Measurements from ENCODE around the gene CEND1. TPM values are rescaled to one million over a fixed set of nuclear protein-coding genes. Genes with fewer than 3 reads are reported as not detected.

CEND1 gene
- total RNA-seq, 1 donor from 2014 or later: 3.8 TPM

- H3K4me3 Mint-ChIP-seq: peak overlapping the region; percentile 94
- no peak for DNase-seq
- peaks cover 37% of the 10 kb centered on the region for H3K36me3 Mint-ChIP-seq (ENCODE audit: low read depth)
- intact Hi-C loops (cut with micrococcal nuclease): loop anchor here (2.0 kb wide), 1 partner anchor 15 kb away; the partner anchor contains the start of gene CRACR2B
- no peaks in the 10 kb centered on the region for H3K9me3 Mint-ChIP-seq
- H3K4me1 Mint-ChIP-seq: peaks cover 26% of the 10 kb centered on the region
- peak overlapping the region; percentile 87 for H3K27ac Mint-ChIP-seq
- no peaks in the 10 kb centered on the region for H3K27me3 Mint-ChIP-seq
These were observed 21.8 kb upstream of the CEND1 start for GRCh38 chr11:811446-812245.

- H3K27ac Mint-ChIP-seq: peak overlapping the region; percentile 98
- H3K4me3 Mint-ChIP-seq: peak overlapping the region; percentile 94
- intact Hi-C loops (cut with micrococcal nuclease): loop anchor here (2.0 kb wide), 1 partner anchor 17 kb away; the partner anchor contains the start of gene CRACR2B
- H3K36me3 Mint-ChIP-seq (ENCODE audit: low read depth): peaks cover 35% of the 10 kb centered on the region
- no peaks in the 10 kb centered on the region for H3K9me3 Mint-ChIP-seq
- peaks cover 25% of the 10 kb centered on the region for H3K4me1 Mint-ChIP-seq
- DNase-seq: no peak
- no peaks in the 10 kb centered on the region for H3K27me3 Mint-ChIP-seq
These were observed 20.2 kb upstream of the CEND1 start for GRCh38 chr11:810040-810567.

- Mint-ChIP-seq H3K9me3 (no peaks in the 10 kb centered on the region), H3K4me1 (peaks cover 27% of the 10 kb centered on the region), H3K36me3 (ENCODE audit: low read depth) (peaks cover 35% of the 10 kb centered on the region), H3K4me3 (peak within 1 kb of the TSS; percentile 94), H3K27ac (peak within 1 kb of the TSS; percentile 98), H3K27me3 (no peaks in the 10 kb centered on the region)
- peak; percentile 99 for DNase-seq
- intact Hi-C loops (cut with micrococcal nuclease): loop anchor here (1.0 to 2.0 kb wide), 5 partner anchors 10 to 33 kb away; partner anchors contain the start of genes CRACR2B, GATD1, POLR2L and TSPAN4
These were observed 19.6 kb upstream of the CEND1 start, which contains the start of gene RPLP2 for GRCh38 chr11:809287-810039. Gene RPLP2, plus strand, starts transcription at chr11:809967. Its CDS starts 268 bp downstream, at chr11:810235.

- H3K27ac Mint-ChIP-seq: peak overlapping the region; percentile 98
- intact Hi-C loops (cut with micrococcal nuclease): loop anchor here (1.0 to 2.0 kb wide), 4 partner anchors 11 to 34 kb away; partner anchors contain the start of genes GATD1, POLR2L and TSPAN4
- H3K27me3 Mint-ChIP-seq: no peaks in the 10 kb centered on the region
- no peaks in the 10 kb centered on the region for H3K9me3 Mint-ChIP-seq
- H3K4me1 Mint-ChIP-seq: peaks cover 24% of the 10 kb centered on the region
- peak; percentile 71 for DNase-seq
- H3K36me3 Mint-ChIP-seq (ENCODE audit: low read depth): peaks cover 32% of the 10 kb centered on the region
- peak overlapping the region; percentile 94 for H3K4me3 Mint-ChIP-seq
These were observed 18.8 kb upstream of the CEND1 start for GRCh38 chr11:808427-809286.

- DNase-seq: no peak
- Mint-ChIP-seq H3K4me1 (peaks cover 9% of the 10 kb centered on the region), H3K36me3 (ENCODE audit: low read depth) (peaks cover 12% of the 10 kb centered on the region), H3K27ac (peak overlapping the region; percentile 69), H3K9me3 (no peaks in the 10 kb centered on the region), H3K27me3 (no peaks in the 10 kb centered on the region), H3K4me3 (peak overlapping the region; percentile 79)
- intact Hi-C loops (cut with micrococcal nuclease): no loop called here
These were observed 14.7 kb upstream of the CEND1 start for GRCh38 chr11:804599-804964.

- H3K4me3 Mint-ChIP-seq: peak overlapping the region; percentile 79
- H3K4me1 Mint-ChIP-seq: peaks cover 8% of the 10 kb centered on the region
- intact Hi-C loops (cut with micrococcal nuclease): no loop called here
- DNase-seq: no peak
- H3K27me3 Mint-ChIP-seq: no peaks in the 10 kb centered on the region
- H3K27ac Mint-ChIP-seq: peak overlapping the region; percentile 69
- H3K9me3 Mint-ChIP-seq: no peaks in the 10 kb centered on the region
- peaks cover 11% of the 10 kb centered on the region for H3K36me3 Mint-ChIP-seq (ENCODE audit: low read depth)
These were observed 14.1 kb upstream of the CEND1 start for GRCh38 chr11:803770-804598.

GRCh38 chr11:803467-803742, 13.5 kb upstream of the CEND1 start:
- DNase-seq: no peak
- H3K27me3 Mint-ChIP-seq: no peaks in the 10 kb centered on the region
- intact Hi-C loops (cut with micrococcal nuclease): no loop called here
- H3K36me3 Mint-ChIP-seq (ENCODE audit: low read depth): peaks cover 10% of the 10 kb centered on the region
- peaks cover 6% of the 10 kb centered on the region for H3K4me1 Mint-ChIP-seq
- no peak overlapping the region for H3K27ac Mint-ChIP-seq
- peak overlapping the region; percentile 79 for H3K4me3 Mint-ChIP-seq
- H3K9me3 Mint-ChIP-seq: no peaks in the 10 kb centered on the region

- intact Hi-C loops (cut with micrococcal nuclease): no loop called here
- H3K36me3 Mint-ChIP-seq (ENCODE audit: low read depth): peaks cover 10% of the 10 kb centered on the region
- H3K27ac Mint-ChIP-seq: no peak overlapping the region
- H3K27me3 Mint-ChIP-seq: no peaks in the 10 kb centered on the region
- no peak for DNase-seq
- peaks cover 4% of the 10 kb centered on the region for H3K4me1 Mint-ChIP-seq
- no peaks in the 10 kb centered on the region for H3K9me3 Mint-ChIP-seq
- peak overlapping the region; percentile 45 for H3K4me3 Mint-ChIP-seq
These were observed 13.0 kb upstream of the CEND1 start for GRCh38 chr11:802693-803466.

- Mint-ChIP-seq H3K27ac (no peak overlapping the region), H3K4me3 (no peak overlapping the region), H3K4me1 (peaks cover 2% of the 10 kb centered on the region), H3K36me3 (ENCODE audit: low read depth) (peaks cover 10% of the 10 kb centered on the region), H3K9me3 (no peaks in the 10 kb centered on the region), H3K27me3 (no peaks in the 10 kb centered on the region)
- intact Hi-C loops (cut with micrococcal nuclease): no loop called here
- no peak for DNase-seq
These were observed 12.2 kb upstream of the CEND1 start for GRCh38 chr11:802018-802617.

- H3K36me3 Mint-ChIP-seq (ENCODE audit: low read depth): peaks cover 10% of the 10 kb centered on the region
- peak overlapping the region; percentile 20 for H3K27ac Mint-ChIP-seq
- intact Hi-C loops (cut with micrococcal nuclease): no loop called here
- peaks cover 7% of the 10 kb centered on the region for H3K4me1 Mint-ChIP-seq
- H3K9me3 Mint-ChIP-seq: no peaks in the 10 kb centered on the region
- H3K27me3 Mint-ChIP-seq: no peaks in the 10 kb centered on the region
- H3K4me3 Mint-ChIP-seq: peak overlapping the region; percentile 35
- DNase-seq: no peak
These were observed 11.3 kb upstream of the CEND1 start for GRCh38 chr11:801097-801780.

GRCh38 chr11:800473-800872, 10.6 kb upstream of the CEND1 start:
- peaks cover 9% of the 10 kb centered on the region for H3K4me1 Mint-ChIP-seq

More at GRCh38 chr11:800473-800872, 10.6 kb upstream of the CEND1 start:
- H3K4me3 Mint-ChIP-seq: no peak overlapping the region
- H3K9me3 Mint-ChIP-seq: no peaks in the 10 kb centered on the region
- DNase-seq: no peak
- intact Hi-C loops (cut with micrococcal nuclease): no loop called here
- H3K27me3 Mint-ChIP-seq: no peaks in the 10 kb centered on the region
- peaks cover 14% of the 10 kb centered on the region for H3K36me3 Mint-ChIP-seq (ENCODE audit: low read depth)
- H3K27ac Mint-ChIP-seq: no peak overlapping the region

Data from activated CD4-positive, alpha-beta T cell treated with anti-CD3 and anti-CD28 coated beads, Interleukin-2, amount 10 ng/mL, durations not matched to agents 24 days and 14 days (primary cell).